Fibroblast of lung (primary cell): Measurements from ENCODE around the gene DNMBP.

ENCODE experiments used
- EZH2 ChIP-seq: IDR thresholded peaks from 2 replicates; pipeline ENCODE4 v1.5.1; 2012; ENCODE audit warnings: low read length, control low read depth, mild to moderate bottlenecking; ENCODE audit errors: missing control alignments
- TF ChIP-seq, protein P1 (sequence below), 2 donors: IDR thresholded peaks in 1 of 2; conservative IDR thresholded peaks in 1 of 2; 1 replicate in 1 of 2; 2 replicates in 1 of 2; pipeline ENCODE4 v1.5.1; 2011 to 2012; ENCODE audit warnings: low read length in 2 of 2, control low read depth in 1 of 2, inconsistent platforms in 1 of 2, low read depth in 1 of 2, mild to moderate bottlenecking in 1 of 2

DNA sequence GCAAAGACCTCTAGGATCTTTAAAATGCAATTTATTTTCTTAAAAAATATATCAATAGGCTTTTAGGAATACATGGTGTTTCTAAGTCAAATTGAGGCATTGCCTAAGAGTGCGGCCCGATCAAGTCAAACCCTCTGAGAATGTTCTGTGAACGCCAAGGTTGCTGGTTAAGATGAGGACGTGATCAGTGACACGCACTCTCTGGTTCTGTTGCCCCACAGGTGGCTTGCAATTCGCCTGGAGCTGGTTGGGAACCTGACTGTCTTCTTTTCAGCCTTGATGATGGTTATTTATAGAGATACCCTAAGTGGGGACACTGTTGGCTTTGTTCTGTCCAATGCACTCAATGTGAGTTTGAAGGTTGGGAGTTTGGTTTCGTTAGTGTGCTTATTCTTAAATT is 168.0 kb downstream of the DNMBP start:
- TF ChIP-seq, protein P1, sequence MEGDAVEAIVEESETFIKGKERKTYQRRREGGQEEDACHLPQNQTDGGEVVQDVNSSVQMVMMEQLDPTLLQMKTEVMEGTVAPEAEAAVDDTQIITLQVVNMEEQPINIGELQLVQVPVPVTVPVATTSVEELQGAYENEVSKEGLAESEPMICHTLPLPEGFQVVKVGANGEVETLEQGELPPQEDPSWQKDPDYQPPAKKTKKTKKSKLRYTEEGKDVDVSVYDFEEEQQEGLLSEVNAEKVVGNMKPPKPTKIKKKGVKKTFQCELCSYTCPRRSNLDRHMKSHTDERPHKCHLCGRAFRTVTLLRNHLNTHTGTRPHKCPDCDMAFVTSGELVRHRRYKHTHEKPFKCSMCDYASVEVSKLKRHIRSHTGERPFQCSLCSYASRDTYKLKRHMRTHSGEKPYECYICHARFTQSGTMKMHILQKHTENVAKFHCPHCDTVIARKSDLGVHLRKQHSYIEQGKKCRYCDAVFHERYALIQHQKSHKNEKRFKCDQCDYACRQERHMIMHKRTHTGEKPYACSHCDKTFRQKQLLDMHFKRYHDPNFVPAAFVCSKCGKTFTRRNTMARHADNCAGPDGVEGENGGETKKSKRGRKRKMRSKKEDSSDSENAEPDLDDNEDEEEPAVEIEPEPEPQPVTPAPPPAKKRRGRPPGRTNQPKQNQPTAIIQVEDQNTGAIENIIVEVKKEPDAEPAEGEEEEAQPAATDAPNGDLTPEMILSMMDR (conservative IDR thresholded peaks at IDR 0.05 in 1 of 2, IDR thresholded peaks at IDR 0.05 in 1 of 2; ENCODE audit: low read depth in 1 of 2, low read length in 2 of 2): no peak
- TF ChIP-seq EZH2: no peak
